ENCODE results near the gene ZACN.
"Not testable (repeated sequence)": the region's sequence is repeated elsewhere in the genome, so short reads cannot be mapped to it uniquely, and the experiment has no call there.

ZACN gene

DNA sequence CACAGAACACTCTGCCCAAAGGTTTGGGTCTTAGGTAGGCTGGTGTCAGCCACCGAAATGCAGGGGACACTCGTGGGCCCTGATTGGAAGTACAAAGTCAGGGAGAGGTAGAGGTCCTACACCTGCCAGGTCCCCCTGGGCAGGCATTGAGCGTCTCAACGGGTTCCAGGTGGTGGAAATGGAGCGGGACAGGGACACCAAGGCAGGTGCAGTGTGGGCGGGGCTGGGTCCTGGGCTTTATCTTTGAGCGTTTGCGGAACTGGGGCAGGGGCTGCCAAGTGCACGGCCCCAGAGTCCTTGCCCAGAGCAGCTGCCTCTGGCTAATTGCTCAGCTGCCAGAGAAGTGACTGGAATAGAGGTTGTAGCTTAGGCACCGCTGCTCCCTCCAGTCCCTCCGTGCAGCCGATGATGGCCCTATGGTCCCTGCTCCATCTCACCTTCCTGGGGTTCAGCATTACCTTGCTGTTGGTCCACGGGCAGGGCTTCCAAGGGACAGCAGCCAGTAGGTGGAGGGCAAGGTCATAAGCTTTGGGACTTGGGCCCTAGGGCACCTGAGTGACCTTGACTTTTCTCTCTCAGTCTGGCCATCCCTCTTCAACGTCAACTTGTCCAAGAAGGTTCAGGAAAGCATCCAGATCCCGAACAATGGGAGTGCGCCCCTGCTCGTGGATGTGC lies at the start of gene ZACN:
TSS of gene ZACN (plus strand) at position 323 of the 675 bp plus-strand sequence. CDS start at position 406, 83 bp downstream.
- DNase-seq: no peak

DNA sequence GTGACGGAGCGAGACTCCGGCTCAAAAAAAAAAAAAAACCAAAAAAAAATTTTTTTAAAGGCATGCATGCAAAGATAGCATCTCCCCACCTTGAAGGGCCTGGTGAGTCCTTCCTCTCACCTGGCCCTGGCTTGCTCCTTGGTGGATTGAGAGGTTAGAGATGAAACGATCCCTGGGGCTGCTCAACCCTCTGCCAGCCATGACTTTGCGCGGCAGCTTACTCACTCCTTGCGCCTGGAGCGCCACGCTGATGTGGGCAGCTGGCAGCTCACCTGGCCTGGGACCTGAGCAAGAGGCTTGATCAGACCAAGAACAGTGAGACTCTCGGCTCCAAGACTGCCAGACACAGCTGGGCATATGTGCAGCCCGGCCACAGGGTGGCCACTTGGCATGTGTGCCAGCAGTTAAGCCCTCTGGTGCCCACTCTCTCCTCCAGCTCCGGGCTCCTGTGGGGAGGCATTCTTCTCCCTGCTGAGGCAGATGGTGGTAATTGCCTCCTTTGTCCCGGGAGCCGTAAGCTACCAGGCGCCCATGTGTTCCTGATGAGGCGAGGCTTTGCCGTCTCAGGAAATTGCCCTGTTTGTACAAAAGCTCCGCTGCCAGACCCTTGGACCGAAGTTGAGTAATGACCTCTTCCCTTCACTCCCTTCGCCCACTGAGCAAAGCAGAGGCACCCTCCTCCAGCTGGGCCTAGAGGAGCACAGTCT lies 46.8 kb upstream of the ZACN start:
- DNase-seq: no peak

DNA sequence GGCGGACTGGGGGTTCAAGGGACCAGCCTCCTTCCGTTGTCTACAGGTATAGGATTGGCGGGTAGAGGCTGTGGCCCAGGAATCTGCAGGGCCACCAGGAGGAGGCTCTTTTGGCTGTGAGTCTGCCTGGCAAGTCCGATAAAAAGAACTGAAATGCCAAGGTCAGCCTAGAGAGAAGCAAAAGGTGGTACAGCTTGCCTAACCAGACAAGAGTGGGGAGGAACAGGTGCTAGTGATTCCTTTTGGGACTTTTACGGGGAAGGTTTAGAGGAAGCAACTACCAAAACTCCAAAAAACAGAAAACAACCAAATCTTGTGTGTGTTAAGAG lies 46.2 kb upstream of the ZACN start:
- DNase-seq: no peak

DNA sequence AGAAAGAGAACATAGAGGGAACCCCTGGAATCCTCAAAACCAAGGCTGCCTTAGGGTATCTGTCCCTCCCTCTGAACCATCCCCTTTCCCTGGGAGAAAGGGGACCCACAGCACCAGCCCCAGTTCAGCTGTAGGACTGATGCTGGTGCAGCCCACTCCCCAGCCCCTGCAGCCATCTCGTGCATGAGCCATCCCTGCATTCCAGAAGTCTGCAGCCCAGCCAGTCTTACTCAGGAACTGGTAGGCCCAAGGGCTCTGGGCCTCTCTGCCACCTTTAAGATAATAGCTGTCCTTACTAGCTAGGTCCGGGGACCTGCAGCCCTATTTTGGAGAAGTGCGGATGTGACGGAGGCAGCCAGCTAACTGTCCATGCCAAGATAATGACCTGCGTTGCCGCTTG lies 45.8 kb upstream of the ZACN start:
- no peak for DNase-seq

DNA sequence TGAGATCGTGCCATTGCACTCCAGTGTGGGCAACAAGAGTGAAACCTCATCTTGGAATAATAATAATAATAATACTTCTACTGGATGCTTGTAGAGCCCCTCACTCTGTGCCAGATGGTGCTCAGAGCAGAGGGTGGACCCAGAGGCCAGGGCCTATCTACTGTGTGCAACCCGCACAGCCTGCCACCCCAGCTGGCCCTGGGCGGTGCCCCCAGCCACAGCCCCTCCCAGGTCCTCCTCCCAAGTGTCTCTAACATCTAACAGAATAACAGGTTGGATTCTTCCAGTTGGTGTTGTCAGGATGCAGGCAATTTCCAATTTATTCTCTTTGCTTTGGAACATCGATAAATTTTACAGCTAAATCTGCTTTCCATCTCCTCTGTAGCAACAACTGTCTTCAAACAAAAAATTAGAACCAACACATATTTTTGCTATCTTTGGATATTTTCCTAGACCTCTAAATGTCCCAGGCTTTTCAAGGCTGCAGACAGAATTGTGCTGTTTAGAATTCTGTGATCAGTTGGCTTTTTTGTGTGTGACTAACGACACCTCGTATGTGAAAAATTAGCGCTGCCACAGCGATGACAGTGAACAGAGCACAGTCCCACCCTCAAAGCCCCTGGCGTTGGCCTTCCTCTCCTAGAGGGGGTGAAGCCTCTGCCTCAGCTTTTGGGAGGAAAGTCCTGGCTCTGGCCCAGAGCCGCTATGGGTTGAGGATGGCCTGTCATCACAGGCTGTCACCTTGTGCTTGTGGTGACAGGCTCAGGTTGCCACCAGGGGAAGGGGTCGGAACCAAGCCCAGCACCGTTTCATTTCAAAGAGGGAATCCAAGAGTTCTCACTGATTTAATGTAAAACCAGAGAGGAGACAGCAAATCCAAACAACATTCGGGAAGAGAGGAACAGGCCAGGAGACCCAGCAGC lies 44.3 kb upstream of the ZACN start:
- DNase-seq: no peak

DNA sequence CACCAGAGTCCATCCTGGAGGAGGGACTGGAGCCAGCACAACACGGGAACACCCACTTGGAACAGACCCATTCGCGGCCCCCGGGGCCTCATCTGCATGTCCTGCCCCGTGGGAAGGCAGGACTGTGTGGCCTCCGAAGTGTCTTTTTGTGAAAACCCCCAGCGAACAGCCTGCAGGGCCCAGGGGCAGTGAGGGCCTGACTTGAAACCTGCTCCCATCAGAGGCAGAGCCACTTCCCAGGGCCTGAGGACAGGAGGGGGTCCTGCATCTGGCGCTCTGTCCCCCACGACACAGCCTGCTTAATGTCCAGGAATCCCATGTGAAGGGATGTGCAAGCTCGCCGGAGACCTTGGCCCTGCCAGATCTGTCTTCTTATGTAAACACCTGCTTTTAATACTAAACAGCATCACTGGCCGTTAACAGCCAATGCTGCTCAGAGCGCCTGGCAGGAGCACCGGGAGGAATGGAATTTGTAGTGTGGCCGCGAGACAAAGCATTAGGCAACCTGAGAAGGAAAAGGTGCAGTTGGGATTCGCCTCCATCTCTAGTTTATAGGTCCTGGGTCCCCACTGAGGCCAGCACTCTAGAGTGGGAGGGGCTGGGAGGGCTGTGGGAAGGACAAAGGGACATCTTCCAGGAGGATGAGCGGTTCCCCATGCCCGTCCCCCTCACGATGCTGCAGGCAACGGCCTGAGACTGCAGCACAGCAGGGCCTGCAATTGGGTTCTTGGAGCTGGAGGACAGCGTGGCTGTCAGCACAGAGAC lies 42.3 kb upstream of the ZACN start:
- no peak for DNase-seq

DNA sequence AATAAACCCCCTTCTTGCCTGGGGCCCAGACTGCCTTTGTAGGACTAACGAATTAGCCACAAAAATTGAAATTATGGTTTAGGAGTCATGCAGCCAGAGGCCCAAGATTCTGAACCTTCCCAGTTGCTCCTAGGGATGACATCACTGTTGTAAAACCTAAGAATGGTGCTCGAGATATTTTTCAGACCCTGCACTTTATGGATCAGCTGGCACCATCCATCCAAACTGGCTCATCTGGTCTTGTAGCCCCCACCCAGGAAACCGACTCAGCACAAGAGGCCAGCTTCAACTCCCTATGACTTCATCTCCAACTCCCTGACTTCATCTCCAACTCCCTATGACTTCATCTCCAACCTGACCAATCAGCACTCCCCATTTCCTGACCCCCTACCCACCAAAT lies 40.9 kb upstream of the ZACN start:
- no peak for DNase-seq

DNA sequence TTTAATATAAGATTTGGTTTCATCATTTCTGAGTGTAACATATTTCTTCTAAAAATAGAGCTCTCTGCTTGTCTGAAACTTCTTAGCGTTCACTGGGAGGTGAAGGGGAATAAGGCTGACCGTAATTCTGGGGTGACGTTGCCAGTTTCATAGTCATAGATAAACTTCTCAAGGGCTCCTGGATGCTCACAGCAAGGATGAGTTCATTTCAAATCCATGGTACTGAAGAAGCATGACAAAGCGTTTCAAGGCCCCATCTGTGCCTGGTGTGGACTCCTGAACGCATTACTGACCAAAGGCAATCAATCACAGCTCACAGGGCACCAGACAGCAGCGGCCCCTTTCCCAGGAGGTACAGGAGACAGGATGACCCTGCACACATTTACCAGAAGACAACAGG lies 39.9 kb upstream of the ZACN start:
- DNase-seq: no peak

DNA sequence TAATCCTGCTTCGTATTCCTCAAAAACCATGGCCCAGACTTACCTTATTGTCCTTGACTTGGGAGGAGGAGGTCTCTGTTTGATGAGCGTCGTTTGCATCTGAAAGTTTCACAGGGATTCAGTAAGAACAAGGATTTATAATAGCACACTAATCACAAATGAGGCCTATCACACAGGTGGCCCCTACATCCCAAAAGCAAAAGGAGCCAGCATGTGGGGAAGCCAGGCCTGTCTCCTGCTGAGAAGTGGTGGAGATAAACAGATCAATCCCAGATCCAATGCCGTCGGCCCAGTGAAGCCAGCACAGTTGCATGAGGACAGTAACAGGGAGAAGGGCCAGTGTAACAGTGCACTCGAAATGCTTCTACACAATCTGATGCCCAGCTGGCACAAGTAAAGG lies 38.6 kb upstream of the ZACN start:
- DNase-seq: no peak

DNA sequence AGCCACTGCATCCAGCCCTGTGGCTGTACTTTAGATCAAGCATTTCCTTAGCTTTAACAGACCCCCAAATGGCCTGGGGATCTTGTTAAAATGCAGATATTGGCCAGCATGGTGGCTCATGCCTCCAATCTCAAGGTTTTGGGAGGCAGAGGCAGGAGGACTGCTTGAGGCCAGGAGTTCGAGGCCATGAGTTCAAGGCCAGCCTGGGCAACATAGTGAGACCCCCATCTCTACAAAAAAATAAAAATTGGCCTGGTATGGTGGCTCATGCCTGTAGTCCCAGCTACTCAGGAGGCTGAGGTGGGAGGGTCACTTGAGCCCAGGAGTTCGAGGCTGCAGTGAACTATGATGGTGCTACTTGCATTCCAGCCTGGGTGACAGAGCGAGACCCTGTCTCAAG lies 36.1 kb upstream of the ZACN start:
- not testable (repeated sequence) for DNase-seq

DNA sequence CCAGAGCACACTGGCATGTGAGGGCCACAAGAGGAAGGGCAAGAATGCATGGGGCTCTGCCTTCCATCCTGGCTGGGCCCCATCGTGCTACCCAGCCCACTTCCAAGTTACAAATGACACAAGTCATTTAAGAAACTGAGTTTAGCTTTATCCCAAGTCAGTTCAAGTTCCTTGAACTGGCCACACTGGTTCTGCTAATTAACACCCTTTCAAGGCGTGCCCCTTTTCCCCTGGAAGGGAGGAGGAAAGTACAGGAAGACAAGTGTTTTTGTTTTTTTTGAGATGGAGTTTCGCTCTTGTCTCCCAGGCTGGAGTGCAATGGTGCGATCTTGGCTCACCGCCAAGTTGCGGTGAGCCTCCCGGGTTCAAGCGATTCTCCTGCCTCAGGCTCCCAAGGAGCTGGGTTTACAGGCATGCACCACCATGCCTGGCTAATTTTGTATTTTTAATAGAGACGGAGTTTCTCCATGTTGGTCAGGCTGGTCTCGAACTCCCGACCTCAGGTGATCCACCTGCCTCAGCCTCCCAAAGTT lies 34.4 kb upstream of the ZACN start:
- DNase-seq: not testable (repeated sequence)

DNA sequence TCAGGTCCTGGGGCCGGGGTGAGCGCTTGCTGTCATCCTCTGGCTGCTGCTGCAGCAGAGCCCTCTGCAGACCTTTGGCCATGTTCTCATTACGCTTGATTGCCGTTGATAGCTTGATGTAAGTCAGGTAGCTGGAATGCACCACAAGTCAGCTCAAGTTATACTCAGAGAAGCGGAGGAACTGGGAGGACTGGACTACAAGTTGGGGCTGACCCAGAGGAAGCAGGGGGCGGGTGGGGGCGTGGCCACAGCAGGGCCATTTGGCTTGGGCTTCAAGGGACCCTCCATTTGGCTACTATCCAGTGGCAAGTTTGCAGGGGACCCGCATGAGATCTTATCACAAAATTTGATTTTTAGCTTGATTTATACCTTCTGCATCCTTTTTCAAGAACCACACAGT lies 32.9 kb upstream of the ZACN start:
- no peak for DNase-seq

DNA sequence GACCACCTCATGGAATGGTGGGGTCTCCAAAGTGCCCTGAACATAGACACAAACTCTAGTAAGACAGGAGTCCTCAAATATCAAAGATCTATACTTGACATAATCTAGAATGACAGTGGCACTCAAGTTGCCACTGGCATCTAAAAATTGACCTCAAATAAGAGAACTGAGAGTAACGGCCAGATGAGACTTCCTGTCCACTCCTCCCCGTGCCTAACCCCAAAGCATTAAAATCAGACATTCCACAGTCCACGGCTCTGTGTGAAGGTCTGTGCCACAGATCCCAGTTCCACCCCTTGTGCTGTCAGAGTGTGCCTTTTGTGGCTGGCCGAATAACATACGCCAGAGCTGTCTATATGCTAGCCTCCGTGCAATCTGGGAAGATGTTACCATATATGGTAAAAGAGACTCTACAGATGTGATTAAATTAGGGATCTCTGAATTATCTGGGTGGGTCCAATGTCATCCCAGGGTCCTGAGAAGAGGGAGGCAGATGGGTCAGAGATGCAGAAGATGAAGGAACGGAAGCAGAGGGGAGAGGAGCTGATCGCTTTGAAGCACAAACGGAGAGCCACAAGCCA lies 30.9 kb upstream of the ZACN start:
- DNase-seq: no peak

DNA sequence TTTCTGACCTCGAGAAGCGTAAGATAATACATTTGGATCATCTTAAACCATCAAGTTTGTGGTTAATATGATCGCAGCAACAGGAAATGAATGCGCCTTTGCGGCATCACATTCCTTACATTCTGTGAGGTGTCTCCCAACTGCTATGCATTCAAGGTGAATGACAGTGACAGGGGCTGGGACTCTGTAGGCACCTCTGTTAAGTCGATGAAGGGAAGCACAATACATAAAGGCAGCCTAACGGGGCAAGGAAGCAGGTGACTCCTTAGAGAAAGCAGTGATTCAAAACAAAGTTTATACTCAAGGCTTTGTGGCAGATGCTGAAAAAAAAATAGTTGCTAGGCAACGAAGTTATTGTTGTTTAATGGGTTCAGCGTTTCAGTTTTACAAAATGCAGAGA lies 30.3 kb upstream of the ZACN start:
- DNase-seq: no peak

DNA sequence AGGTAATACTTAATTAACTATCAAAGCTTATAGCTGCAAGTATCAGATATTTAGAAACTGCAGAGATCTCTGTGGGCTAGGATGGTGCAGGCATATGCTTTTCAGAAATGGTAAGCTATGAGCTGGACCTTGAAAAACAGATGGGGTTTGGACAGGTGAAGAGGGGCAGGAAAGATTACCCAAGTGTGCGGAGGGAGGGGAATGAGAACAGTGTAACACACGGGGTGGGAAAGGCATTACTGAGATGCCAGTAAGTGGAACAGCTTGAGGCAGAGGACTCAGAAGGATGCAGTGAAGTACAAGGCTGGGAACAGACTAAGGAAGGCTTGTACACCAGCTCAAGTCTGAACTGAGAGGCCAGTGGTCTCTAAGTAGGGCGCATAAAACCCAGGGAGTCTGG lies 29.7 kb upstream of the ZACN start:
- no peak for DNase-seq

DNA sequence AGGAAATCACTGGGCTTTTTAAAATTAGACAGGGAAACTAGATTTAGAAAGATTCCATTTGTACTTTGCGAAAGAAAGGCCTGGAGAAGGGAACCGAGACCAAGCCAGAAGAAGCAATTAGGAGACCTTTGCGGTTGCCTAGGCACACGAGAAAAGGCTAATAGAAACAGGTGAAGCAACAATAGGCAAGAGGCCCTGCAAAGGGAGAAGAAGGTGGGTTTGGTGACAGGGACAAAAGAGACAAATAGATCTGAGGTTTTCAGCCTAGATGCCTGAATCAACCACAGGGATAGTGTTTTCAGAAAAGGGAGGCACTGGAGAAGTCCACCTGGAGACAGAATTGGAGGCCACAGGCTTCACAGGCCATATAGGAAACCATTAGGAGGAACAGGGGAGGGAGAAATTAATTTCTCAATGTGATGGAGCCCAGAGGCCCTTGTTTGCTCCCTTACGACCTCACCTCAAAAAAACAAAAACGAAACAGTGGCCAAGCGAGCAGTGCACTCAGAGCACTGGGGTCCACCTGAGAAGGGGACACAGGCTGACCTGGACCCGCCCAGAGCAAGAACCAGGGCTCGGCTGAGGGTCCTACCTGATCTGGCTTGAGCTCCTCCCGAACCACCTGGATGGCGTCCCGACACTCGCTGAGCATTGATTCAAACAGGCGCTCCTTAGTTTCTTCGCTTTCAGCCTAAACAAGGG lies 29.0 kb upstream of the ZACN start:
- DNase-seq: no peak

DNA sequence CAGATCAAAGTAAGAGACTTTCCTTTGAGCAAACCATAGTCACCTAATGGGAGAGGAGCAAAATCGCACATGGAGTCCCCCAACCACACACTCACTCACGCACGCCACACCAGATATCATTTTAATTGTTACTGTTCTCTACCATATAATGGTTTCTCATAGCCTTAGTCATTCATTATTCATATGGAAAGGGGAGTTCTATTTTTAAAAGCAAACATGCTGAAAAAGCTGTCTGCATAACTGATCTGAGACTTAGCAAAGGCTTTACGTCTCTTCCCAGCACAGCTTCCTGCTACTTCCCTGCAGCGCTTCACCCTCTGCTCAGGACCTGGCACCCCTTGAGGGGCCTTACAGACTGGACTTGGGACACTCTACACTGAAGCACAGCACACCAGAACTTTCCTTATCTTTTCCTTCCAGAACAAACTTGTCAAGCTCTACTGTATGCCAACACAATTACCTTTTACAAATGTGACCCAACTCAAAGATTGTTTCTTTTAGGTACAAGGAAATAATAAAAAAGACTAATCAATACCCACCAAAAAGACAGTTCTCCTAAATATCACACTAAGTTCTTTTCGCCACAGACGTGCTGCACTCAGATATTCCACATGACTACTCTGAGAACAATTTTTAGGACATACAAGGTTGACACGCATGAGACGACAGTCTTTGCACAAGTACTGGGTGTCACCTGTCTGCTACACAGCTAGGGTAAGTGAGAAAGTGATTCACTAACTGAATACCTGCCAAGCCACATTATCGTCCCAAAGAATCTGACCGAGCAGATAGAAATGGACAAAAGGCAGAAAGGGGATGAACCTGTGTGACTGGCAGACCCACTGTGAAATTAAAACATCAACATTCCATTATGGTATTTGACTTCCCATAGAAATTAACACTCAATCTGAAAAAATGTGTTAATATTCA lies 28.2 kb upstream of the ZACN start:
- DNase-seq: no peak

DNA sequence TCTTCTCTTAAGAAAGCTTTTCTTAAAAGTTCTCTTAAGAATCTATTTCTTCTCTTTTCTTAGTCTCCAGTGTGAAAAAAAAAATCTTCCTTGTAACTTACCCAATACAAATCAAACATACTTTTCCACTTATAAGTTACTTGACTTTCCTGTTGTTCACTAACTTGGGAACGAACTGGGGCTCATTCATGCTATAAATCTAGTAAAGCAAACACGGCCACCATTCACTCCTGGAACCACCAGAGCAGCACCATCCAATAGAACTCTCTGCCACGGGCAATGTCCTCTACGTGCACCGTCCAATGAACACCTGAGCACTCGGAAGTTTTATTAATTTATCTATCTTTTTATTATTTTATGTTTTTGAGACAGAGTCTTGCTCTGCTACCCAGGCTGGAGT lies 27.4 kb upstream of the ZACN start:
- no peak for DNase-seq

DNA sequence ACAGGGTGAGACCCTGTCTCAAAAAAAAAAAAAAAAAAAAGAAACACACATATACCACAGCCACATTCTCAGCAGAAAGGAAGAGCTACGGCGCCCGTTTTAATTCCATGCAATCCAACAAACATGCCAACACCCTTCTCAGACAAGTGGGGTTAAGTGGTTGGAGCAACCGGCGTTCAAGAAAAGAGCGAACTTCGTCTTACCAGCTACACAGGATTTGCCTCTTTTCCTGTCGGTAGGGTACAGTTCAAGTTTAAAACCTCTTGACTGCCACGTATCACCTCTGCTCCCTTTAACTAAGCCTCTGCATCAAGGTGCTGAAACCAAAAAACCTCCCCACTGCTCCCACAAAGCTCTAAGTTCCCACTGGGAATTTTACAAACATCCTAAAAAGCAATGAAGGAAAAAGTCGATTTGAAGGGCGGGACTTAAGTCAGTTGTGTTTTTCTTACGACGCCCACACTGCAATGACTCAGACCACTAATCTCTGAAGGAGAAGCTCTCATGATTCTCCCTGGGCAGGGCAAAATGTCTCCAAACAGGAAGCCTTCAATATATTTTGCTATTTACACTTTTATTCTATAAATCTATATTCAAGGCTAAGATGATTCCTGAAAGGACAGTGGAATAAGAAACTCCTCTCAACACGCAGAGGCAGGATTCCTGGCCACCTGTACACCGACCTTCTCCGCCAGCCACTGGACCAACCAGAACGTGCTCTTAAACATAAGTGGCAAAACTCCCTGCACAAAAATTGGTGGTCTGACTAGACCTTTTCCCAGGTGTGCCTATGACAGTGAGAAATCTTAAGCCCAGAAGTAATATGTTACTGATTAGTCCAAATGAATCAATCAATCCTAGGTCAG lies 25.5 kb upstream of the ZACN start:
- no peak for DNase-seq

DNA sequence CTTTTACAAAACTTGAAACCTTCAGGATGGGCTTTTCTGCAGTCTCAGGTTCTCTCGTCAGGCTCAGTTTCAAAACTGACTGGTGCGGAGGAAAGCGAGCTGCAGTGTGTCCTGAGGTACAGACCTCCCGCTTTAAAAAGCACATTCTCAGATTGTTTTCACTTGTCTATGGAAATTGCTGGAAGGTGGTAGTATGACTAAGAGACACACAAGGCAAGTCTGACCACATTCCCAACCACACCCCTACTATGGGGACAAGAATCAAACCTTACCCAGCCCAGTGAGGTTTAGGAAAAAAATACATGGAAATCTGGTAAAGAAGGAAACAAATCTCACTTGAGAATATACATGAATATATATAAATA lies 24.9 kb upstream of the ZACN start:
- no peak for DNase-seq
